HEK293 (cell line): ENCODE data around the gene TBC1D5.

ENCODE experiments used
- CTCF ChIA-PET: fragments of 350-600 bp; formaldehyde crosslinking; extraction: SDS; loops from one replicate; lab custom pipeline; 2021; ENCODE audit warnings: antibody characterized with exemption; lab: Yijun Ruan, JAX
- POLR2A ChIA-PET: fragments of 300-600 bp; formaldehyde crosslinking; extraction: SDS; loops from one replicate; lab custom pipeline; 2020; ENCODE audit warnings: antibody characterized with exemption, inconsistent platforms; lab: Yijun Ruan, JAX
- H3K27ac ChIP-seq: fragments of 200-500 bp; sonication (Bioruptor generic); 2 replicates; pipeline ENCODE4 v1.5.1; 2014; ENCODE audit warnings: low read depth, low read length, control low read depth, inconsistent platforms; ENCODE audit errors: extremely low read depth
- H3K36me3 ChIP-seq, 2 experiments: fragments of 200-500 bp in 1 of 2; sonication (Bioruptor generic) in 1 of 2; 1 replicate in 1 of 2; 2 replicates in 1 of 2; pipeline ENCODE4 v1.5.1; 2014 to 2017; ENCODE audit warnings: inconsistent platforms in 2 of 2, low read length in 2 of 2; ENCODE audit not compliant: control insufficient read depth in 2 of 2, insufficient read depth in 1 of 2
- H3K4me1 ChIP-seq: fragments of 200-500 bp; sonication (Bioruptor generic); 2 replicates; pipeline ENCODE4 v1.5.1; 2014; ENCODE audit warnings: mild to moderate bottlenecking, low read length, inconsistent platforms; ENCODE audit not compliant: control insufficient read depth, insufficient read depth
- H3K4me3 ChIP-seq: 2 replicates; pipeline ENCODE4 v1.5.1; 2011; ENCODE audit warnings: low read depth, mild to moderate bottlenecking, control low read depth, low read length, moderate library complexity
- H3K9me3 ChIP-seq: fragments of 200-500 bp; sonication (Bioruptor generic); 2 replicates; pipeline ENCODE4 v1.5.1; 2014; ENCODE audit warnings: low read depth, low read length, inconsistent platforms; ENCODE audit not compliant: control insufficient read depth, insufficient read depth
- GLI2 ChIP-seq: fragments of 450-650 bp; formaldehyde crosslinking; IDR thresholded peaks from 2 replicates; pipeline ENCODE4; 2017; ENCODE audit warnings: missing biosample characterization, missing genetic modification characterization, low read depth, borderline replicate concordance
- KLF10 ChIP-seq: fragments of 450-650 bp; IDR thresholded peaks from 2 replicates; pipeline ENCODE4 v1.5.1; 2018; ENCODE audit warnings: missing biosample characterization, mild to moderate bottlenecking, missing genetic modification characterization
- PATZ1 ChIP-seq: fragments of 450-650 bp; formaldehyde crosslinking; IDR thresholded peaks from 2 replicates; pipeline ENCODE4 v1.5.1; 2016; ENCODE audit warnings: missing biosample characterization, missing genetic modification characterization
- SCRT2 ChIP-seq: fragments of 450-650 bp; formaldehyde crosslinking; IDR thresholded peaks from 2 replicates; pipeline ENCODE4 v1.5.1; 2016; ENCODE audit warnings: missing biosample characterization, missing genetic modification characterization
- TRIM28 ChIP-seq: IDR thresholded peaks from 2 replicates; pipeline ENCODE4 v1.6.1; 2011; ENCODE audit warnings: low read length, control low read depth, borderline replicate concordance
- ZBTB11 ChIP-seq: fragments of 450-650 bp; formaldehyde crosslinking; conservative IDR thresholded peaks from 2 replicates; pipeline ENCODE4 v1.5.1; 2016; ENCODE audit warnings: low read depth, missing biosample characterization, missing genetic modification characterization
- ZBTB21 ChIP-seq: fragments of 450-650 bp; formaldehyde crosslinking; IDR thresholded peaks from 2 replicates; pipeline ENCODE4 v1.5.1; 2017; ENCODE audit warnings: missing biosample characterization, missing genetic modification characterization
- ZBTB49 ChIP-seq: fragments of 450-650 bp; formaldehyde crosslinking; IDR thresholded peaks from 2 replicates; pipeline ENCODE4 v1.5.1; 2016; ENCODE audit warnings: missing biosample characterization, missing genetic modification characterization, low read depth
- ZBTB6 ChIP-seq: fragments of 450-650 bp; formaldehyde crosslinking; IDR thresholded peaks from 2 replicates; pipeline ENCODE4 v1.5.1; 2017; ENCODE audit warnings: missing biosample characterization, missing genetic modification characterization
- ZBTB8A ChIP-seq: fragments of 450-650 bp; formaldehyde crosslinking; IDR thresholded peaks from 2 replicates; pipeline ENCODE4 v1.5.1; 2016; ENCODE audit warnings: missing biosample characterization, missing genetic modification characterization
- ZEB2 ChIP-seq: fragments of 450-650 bp; formaldehyde crosslinking; IDR thresholded peaks from 2 replicates; pipeline ENCODE4 v1.5.1; 2016; ENCODE audit warnings: missing biosample characterization, missing genetic modification characterization
- ZFP37 ChIP-seq: fragments of 450-650 bp; formaldehyde crosslinking; IDR thresholded peaks from 2 replicates; pipeline ENCODE4 v1.5.1; 2016; ENCODE audit warnings: missing biosample characterization, missing genetic modification characterization
- ZNF133 ChIP-seq: fragments of 450-650 bp; formaldehyde crosslinking; IDR thresholded peaks from 2 replicates; pipeline ENCODE4 v1.5.1; 2016; ENCODE audit warnings: missing biosample characterization, missing genetic modification characterization
- ZNF184 ChIP-seq: fragments of 450-650 bp; IDR thresholded peaks from 2 replicates; pipeline ENCODE4 v1.5.1; 2018; ENCODE audit warnings: missing biosample characterization, mild to moderate bottlenecking, missing genetic modification characterization
- ZNF19 ChIP-seq: fragments of 450-650 bp; formaldehyde crosslinking; IDR thresholded peaks from 2 replicates; pipeline ENCODE4; 2016; ENCODE audit warnings: missing biosample characterization, missing genetic modification characterization, low read depth
- ZNF473 ChIP-seq: fragments of 450-650 bp; formaldehyde crosslinking; IDR thresholded peaks from 2 replicates; pipeline ENCODE4 v1.5.1; 2017; ENCODE audit warnings: missing biosample characterization, missing genetic modification characterization
- ZNF561 ChIP-seq: fragments of 450-650 bp; IDR thresholded peaks from 2 replicates; pipeline ENCODE4 v1.5.1; 2018; ENCODE audit warnings: missing biosample characterization, missing genetic modification characterization, borderline replicate concordance
- ZNF571 ChIP-seq: fragments of 450-650 bp; formaldehyde crosslinking; IDR thresholded peaks from 2 replicates; pipeline ENCODE4 v1.5.0; 2017; ENCODE audit warnings: missing biosample characterization, missing genetic modification characterization
- ZNF830 ChIP-seq: fragments of 450-650 bp; IDR thresholded peaks from 2 replicates; pipeline ENCODE4 v1.5.0; 2018; ENCODE audit warnings: missing biosample characterization, missing genetic modification characterization, low read depth, mild to moderate bottlenecking, moderate library complexity
- ZSCAN16 ChIP-seq: fragments of 450-650 bp; formaldehyde crosslinking; IDR thresholded peaks from 2 replicates; pipeline ENCODE4 v1.5.1; 2016; ENCODE audit warnings: missing biosample characterization, missing genetic modification characterization
- ZSCAN5A ChIP-seq: fragments of 450-650 bp; formaldehyde crosslinking; IDR thresholded peaks from 2 replicates; pipeline ENCODE4 v1.5.1; 2016; ENCODE audit warnings: missing biosample characterization, missing genetic modification characterization

Gene TBC1D5

GRCh38 chr3:17670749-17671148 is 71.7 kb downstream of the TBC1D5 start:
- H3K27ac ChIP-seq, result no peak overlapping the region
- H3K9me3 ChIP-seq, result no peaks in the 10 kb centered on the region; the same call in 1 of the 2 replicates
- ChIA-PET CTCF (no interaction called here), POLR2A (no interaction called here)
- no peaks in the 10 kb centered on the region for H3K4me1 ChIP-seq
- no peak overlapping the region for H3K4me3 ChIP-seq
- no peaks in the 10 kb centered on the region for H3K36me3 ChIP-seq
- TF ChIP-seq ZNF19 (tag by site-specific recombination) (no peak), ZSCAN5A (tag by site-specific recombination) (no peak), ZNF184 (tag by site-specific recombination) (no peak), ZSCAN16 (tag by site-specific recombination) (no peak), KLF10 (tag by site-specific recombination) (no peak), ZEB2 (tag by site-specific recombination) (no peak), ZNF561 (tag by site-specific recombination) (no peak), ZBTB49 (tag by site-specific recombination) (no peak), ZBTB6 (tag by site-specific recombination) (no peak), SCRT2 (tag by site-specific recombination) (no peak), PATZ1 (tag by site-specific recombination) (no peak), ZBTB8A (tag by site-specific recombination) (no peak), TRIM28 (no peak), ZBTB21 (tag by site-specific recombination) (no peak), ZNF133 (tag by site-specific recombination) (no peak)

GRCh38 chr3:17664923-17665322 is 77.5 kb downstream of the TBC1D5 start:
- Histone ChIP-seq H3K4me3 (no peak overlapping the region), H3K36me3 (no peaks in the 10 kb centered on the region), H3K4me1 (no peaks in the 10 kb centered on the region), H3K9me3 (no peaks in the 10 kb centered on the region; the same call in 1 of the 2 replicates), H3K27ac (no peak overlapping the region)
- TF ChIP-seq ZNF473 (tag by site-specific recombination) (no peak), ZNF830 (no peak), ZBTB11 (tag by site-specific recombination) (no peak), ZFP37 (tag by site-specific recombination) (no peak), ZNF571 (tag by site-specific recombination) (no peak), GLI2 (tag by site-specific recombination) (no peak)
- ChIA-PET CTCF (no interaction called here), POLR2A (interaction anchor here (0.7 kb wide), 1 partner anchor 1796 kb away, joined by 7 read pairs; no protein-coding TSS in a partner anchor)
